ENCODE data around the gene WBP2.
"Not testable (repeated sequence)": the region's sequence is repeated elsewhere in the genome, so short reads cannot be mapped to it uniquely, and the experiment has no call there.

Gene WBP2

DNA sequence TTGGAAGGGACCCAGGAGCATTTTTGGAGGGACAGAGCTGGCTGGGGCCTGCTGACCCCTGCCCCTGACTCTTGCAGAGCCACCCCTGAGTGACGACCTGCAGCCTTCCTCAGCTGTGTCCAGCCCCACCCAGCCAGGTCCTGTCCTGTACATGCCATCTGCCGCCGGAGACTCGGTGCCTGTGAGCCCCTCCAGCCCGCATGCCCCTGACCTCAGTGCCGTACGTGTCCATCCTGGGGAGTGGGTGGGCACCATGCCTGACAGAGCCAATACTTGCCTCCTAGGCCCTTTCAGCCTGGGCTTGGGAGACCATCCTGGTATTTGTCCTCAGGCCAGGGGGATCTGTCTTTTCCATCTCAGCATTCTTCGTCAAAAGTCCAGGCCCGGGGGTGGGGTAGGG, 38.4 kb downstream of the WBP2 start:
- TF ChIP-seq, protein P1, sequence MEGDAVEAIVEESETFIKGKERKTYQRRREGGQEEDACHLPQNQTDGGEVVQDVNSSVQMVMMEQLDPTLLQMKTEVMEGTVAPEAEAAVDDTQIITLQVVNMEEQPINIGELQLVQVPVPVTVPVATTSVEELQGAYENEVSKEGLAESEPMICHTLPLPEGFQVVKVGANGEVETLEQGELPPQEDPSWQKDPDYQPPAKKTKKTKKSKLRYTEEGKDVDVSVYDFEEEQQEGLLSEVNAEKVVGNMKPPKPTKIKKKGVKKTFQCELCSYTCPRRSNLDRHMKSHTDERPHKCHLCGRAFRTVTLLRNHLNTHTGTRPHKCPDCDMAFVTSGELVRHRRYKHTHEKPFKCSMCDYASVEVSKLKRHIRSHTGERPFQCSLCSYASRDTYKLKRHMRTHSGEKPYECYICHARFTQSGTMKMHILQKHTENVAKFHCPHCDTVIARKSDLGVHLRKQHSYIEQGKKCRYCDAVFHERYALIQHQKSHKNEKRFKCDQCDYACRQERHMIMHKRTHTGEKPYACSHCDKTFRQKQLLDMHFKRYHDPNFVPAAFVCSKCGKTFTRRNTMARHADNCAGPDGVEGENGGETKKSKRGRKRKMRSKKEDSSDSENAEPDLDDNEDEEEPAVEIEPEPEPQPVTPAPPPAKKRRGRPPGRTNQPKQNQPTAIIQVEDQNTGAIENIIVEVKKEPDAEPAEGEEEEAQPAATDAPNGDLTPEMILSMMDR (IDR thresholded peaks at IDR 0.05; ENCODE audit: extremely low read depth, missing control alignments), result no peak
- DNase-seq (ENCODE audit: low spot score), result no peak

DNA sequence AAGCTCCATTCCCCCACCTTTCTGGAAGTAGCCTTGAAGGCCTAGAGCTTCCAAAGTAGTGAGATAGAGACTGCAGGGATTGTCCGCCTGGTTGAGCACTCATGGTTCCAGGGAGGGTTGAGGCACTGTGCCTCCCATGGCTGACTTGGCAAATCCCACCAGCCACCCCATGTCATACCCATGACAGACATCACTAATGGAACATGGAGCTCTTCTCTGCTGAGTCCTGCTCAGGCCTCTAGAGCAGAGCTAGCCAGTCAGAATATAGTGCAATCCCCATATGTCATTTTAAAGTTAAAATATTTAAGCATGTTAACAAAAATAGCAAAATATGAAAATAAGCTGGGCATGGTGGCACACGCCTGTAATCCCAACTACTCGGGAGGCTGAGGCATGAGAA, 39.7 kb downstream of the WBP2 start:
- DNase-seq (ENCODE audit: low spot score), result no peak
- TF ChIP-seq, protein P1 (IDR thresholded peaks at IDR 0.05; ENCODE audit: extremely low read depth, missing control alignments), result no peak

DNA sequence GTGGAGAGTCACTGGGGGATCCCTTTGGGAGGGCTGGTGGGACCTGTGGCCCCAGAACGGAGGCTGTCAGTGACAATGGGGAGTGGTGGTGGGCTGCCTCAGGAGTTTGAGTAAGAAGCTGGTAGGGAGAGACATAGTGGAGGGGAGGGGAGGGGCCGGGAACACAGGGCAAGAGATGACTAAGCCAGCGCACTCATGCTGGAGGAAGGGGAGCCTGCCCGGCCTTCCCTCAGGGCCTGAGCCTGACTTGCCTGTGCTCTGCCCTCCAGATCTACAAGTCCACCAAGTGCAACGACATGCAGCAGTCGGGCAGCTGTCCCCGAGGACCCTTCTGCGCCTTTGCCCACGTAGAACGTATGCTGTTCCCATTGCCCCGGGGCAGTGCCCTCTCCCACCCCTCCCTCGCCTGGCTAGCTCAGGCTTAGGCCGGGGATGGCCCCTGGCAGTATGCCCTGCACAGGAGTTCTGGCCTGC, 40.2 kb downstream of the WBP2 start:
- DNase-seq (ENCODE audit: low spot score), result no peak
- TF ChIP-seq, protein P1 (IDR thresholded peaks at IDR 0.05; ENCODE audit: extremely low read depth, missing control alignments), result no peak

DNA sequence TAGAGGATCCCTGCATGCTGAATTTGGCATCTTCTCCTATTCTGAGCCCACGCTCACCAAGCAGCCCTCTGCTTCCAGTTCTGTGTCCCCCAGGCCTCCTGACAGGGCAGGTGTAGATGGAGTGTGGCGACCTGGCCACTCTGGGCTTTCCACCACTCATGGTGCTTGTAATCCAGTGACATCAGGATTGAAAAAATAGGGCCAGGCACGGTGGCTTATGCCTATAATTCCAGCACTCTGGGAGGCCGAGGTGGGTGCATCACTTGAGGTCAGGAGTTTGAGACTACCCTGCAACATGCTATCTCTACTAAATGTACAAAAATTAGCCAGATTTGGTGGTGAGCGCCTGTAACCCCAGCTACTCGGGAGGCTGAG, 41.1 kb downstream of the WBP2 start:
- TF ChIP-seq, protein P1 (IDR thresholded peaks at IDR 0.05; ENCODE audit: extremely low read depth, missing control alignments), result no peak
- DNase-seq (ENCODE audit: low spot score), result no peak

DNA sequence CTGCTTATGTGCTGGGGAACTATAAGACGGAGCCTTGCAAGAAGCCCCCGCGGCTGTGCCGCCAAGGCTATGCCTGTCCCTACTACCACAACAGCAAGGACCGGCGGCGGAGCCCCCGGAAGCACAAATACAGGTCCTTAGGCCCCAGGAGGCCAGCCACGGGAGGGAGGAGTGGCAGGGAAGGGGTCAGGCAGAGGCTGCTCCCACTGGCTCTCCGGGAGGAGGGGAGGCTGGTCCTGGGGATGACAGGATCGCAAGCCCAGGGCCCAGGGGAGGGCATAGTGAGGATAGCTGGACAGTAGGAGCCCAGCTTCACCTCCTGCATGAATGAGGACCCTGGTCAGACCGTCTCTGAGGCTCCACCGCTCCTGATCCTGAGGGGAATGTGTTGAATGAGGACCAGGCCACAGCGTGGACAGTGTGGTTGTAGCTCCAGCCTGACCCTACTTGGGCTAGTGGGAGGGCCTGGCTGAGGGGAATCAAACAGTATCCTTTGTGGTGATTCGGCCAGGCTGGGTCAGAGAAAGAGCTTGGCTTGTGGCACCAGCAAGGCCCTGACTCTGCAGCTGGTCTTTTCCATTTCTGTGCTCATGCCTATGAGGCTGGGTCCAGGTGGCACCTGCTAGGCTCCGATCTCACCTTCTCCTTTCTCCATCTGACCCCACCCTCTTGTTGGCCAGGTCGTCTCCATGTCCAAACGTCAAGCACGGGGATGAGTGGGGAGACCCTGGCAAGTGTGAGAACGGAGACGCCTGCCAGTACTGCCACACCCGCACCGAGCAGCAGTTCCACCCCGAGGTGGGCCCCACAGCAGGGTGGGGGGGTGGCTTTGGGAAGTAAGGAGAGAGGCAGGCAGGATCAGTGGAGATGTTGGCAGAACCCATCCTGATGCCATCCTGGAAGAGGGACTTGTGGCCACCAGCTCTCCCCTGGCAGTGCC, 41.8 kb downstream of the WBP2 start:
- no peak for DNase-seq (ENCODE audit: low spot score)
- TF ChIP-seq, protein P1 (IDR thresholded peaks at IDR 0.05; ENCODE audit: extremely low read depth, missing control alignments), result no peak

DNA sequence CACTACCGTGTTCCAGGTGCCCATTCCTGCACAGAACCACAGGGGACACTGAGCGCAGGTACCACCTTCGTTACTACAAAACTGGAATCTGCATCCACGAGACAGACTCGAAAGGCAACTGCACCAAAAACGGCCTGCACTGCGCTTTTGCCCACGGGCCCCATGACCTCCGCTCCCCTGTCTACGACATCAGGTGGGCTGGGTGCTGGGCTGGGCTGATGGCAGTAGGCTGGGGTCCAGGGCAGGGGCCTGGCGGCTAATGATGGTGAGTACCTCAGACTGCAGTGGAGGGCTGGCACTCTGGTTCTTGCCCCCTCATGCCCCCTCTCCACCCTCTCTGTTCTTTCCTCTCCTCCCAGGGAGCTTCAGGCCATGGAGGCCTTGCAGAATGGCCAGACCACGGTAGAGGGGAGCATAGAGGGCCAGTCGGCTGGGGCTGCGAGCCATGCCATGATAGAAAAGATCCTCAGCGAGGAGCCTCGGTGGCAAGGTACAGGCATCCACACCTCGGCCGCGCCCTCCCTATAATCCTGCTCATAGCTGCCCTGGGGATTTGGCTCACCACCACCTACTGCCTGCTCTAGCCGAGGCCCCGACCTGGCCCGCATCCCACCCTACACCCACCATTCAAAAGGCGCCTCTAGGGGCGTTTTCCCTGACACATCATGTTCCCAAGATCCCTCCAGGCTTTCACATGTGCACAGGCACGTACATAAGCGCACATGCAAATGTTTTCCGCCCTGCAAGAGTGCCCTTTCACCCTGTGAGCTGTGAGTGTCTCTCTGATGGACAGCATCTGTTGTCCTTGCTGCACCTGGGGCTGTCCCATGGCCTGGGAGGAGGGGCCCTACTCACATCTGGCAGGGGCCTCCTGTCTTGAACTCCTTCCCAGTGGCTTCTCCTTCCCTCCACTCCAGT, 42.8 kb downstream of the WBP2 start:
- TF ChIP-seq, protein P1 (IDR thresholded peaks at IDR 0.05; ENCODE audit: extremely low read depth, missing control alignments), result no peak
- DNase-seq (ENCODE audit: low spot score), result no peak

DNA sequence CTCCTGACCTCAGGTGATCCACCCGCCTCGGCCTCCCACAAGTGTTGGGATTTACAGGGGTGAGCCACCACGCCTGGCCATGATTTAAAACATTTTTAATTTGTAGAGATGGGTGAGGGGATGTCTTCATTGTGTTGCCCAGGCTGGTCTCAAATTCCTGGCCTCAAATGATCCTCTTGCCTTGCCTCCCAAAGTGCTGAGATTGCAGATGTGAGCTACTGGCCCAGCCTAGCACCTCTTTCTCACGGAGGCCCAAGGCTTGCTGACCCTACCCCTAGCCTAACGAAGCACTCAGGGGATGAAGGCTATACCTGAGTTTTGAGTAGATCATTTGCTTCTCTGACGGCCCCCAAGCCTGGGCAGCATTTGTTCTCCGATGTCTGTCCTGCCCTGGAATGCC, 44.0 kb downstream of the WBP2 start:
- TF ChIP-seq, protein P1 (IDR thresholded peaks at IDR 0.05; ENCODE audit: extremely low read depth, missing control alignments), result no peak
- no peak for DNase-seq (ENCODE audit: low spot score)

DNA sequence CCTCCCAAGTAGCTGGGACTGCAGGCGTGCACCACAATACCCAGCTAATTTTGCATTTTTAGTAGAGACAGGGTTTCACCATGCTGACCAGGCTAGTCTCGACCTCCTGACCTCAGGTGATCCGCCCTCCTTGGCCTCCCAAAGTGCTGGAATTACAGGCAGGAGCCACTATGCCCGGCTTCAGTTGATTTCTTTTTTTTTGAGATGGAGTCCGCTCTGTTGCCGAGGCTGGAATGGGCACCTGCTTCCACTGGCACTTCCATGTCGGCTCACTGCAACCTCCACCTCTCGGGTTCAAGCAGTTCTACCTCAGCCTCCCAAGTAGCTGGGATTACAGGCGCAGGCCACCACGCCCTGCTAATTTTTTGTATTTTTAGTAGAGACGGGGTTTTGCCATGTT, 44.4 kb downstream of the WBP2 start:
- not testable (repeated sequence) for DNase-seq (ENCODE audit: low spot score)
